Body of pancreas (tissue), 4 donors: ENCODE results near the gene PPM1A. TPM values are rescaled to one million over a fixed set of nuclear protein-coding genes. Genes with fewer than 3 reads are reported as not detected.
A peak's percentile ranks its signal among the peaks of the same experiment; 100 is the strongest.

ENCODE experiments used
- ATAC-seq: fragments of 150-250 bp; one replicate; pipeline ENCODE4 v1.9.1; 2016
- DNase-seq, 4 donors: peaks; one replicate each; pipeline ENCODE4 v3.0.0-alpha.2; 2019
- H3K27ac ChIP-seq, 4 donors: fragments of 200-600 bp; sonication (generic); 1 replicate in 3 of 4; 2 replicates in 1 of 4; pipeline versions ENCODE4 v1.5.1 to v1.6.1; 2016 to 2019; ENCODE audit warnings: mild to moderate bottlenecking in 1 of 4, mixed read lengths in 1 of 4, moderate library complexity in 1 of 4
- H3K27me3 ChIP-seq, 2 donors: fragments of 200-600 bp; sonication (generic); one replicate each; pipeline ENCODE4 v1.6.0; 2016; ENCODE audit warnings: mild to moderate bottlenecking in 1 of 2
- H3K36me3 ChIP-seq, 2 donors: fragments of 200-600 bp; sonication (generic); replicated peaks in 1 of 2; 2 replicates each; pipeline ENCODE4 v1.5.1; 2016; ENCODE audit warnings: low read depth in 2 of 2; ENCODE audit not compliant: insufficient read depth in 1 of 2
- H3K4me1 ChIP-seq: fragments of 200-600 bp; sonication (generic); one replicate; pipeline ENCODE4 v1.6.0; 2016
- H3K4me3 ChIP-seq, 2 donors: fragments of 200-600 bp; sonication (generic); 1 replicate in 1 of 2; 2 replicates in 1 of 2; pipeline ENCODE4 v1.5.1; 2016 to 2019
- H3K9me3 ChIP-seq, 3 donors: fragments of 200-600 bp; sonication (generic); 1 replicate in 2 of 3; 2 replicates in 1 of 3; pipeline ENCODE4 v1.5.1; 2016
- POLR2A ChIP-seq, 3 donors: fragments of 450-650 bp; IDR thresholded peaks; one replicate each; pipeline ENCODE4 v1.6.1; 2016; ENCODE audit warnings: antibody characterized with exemption in 3 of 3, mild to moderate bottlenecking in 2 of 3
- WGBS, 2 donors: methylation state at CpG; one replicate each; pipeline ENCODE4 v1.1.5; 2017; 5-methylcytosine and 5-hydroxymethylcytosine counted together
- intact Hi-C: fragments of 100-400 bp; cut with DNase I; formaldehyde crosslinking; loops from one replicate; pipeline ENCODE4 v1.15.1; 2023
- total RNA-seq, 2 donors: library from RNA; depleted of rRNA; stranded (reverse); fragments of >200 nt; gene quantifications; one replicate each; pipeline ENCODE4 v1.1.0, GENCODE V29; 2016
- TF ChIP-seq, protein P1 (sequence below), 7 experiments: fragments of 450-650 bp in 4 of 7; fragments of 200-600 bp in 3 of 7; sonication (generic) in 3 of 7; IDR thresholded peaks; one replicate each; pipeline ENCODE4 v1.5.1; 2016 to 2019; ENCODE audit warnings: antibody characterized with exemption in 7 of 7

Gene PPM1A
- total RNA-seq, 2 donors from 2014 or later, result 12.5 to 24.1 TPM

DNA sequence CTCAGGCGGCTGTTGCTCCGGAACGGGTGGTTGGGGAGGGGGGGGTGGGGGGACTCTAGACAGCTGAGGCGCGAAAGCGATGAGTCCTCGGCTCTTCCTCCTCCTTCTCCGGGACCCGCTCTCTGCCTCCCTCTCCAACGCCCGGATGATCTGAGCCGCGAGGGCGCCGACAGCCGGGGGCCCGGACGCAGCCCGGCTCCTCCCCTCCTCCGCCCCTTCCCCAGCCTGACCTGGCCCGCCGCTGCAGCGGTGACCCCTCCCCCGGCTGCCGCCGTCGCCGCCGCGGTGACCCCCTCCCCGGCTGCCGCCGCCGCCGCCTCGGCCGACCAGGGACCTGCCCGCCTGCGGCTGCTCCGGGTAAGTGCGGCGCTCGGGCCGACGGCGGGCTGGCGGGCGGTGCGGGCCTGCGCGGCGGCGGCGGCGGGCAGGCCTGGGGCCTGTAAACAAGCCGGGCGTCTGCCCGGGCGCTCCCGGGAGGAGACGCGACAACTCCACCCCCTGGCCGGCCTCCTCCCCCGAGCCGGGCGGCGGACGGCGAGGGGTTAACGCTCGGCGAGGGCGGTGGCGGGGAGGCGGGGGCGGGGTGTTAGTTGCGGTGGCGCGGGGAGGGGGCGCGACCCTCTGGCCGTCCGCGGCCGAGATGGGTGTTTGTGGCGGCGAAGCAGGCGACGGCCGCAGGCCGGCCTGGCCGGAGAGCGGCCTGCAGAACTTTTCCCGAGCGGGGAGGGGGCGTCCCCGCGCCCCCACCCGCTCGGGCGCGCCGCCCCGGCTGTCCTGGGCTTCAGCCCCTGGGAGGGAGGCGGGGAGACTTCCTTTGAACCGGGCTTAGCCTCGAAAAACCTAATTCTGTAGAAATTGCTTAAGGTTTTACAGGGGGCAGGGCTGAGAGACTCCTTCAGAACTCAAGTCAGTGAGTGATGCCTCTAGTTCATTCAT, 568 bp downstream of the PPM1A start:
- intact Hi-C loops, result no loop called here
- ATAC-seq (peak; percentile 55), DNase-seq (peak; percentile 71 to 78 (median 76))
- H3K4me3 ChIP-seq, result peak overlapping the region; percentile 49 to 56
- no peak for TF ChIP-seq POLR2A (IDR thresholded peaks at IDR 0.05)
- TF ChIP-seq, protein P1, sequence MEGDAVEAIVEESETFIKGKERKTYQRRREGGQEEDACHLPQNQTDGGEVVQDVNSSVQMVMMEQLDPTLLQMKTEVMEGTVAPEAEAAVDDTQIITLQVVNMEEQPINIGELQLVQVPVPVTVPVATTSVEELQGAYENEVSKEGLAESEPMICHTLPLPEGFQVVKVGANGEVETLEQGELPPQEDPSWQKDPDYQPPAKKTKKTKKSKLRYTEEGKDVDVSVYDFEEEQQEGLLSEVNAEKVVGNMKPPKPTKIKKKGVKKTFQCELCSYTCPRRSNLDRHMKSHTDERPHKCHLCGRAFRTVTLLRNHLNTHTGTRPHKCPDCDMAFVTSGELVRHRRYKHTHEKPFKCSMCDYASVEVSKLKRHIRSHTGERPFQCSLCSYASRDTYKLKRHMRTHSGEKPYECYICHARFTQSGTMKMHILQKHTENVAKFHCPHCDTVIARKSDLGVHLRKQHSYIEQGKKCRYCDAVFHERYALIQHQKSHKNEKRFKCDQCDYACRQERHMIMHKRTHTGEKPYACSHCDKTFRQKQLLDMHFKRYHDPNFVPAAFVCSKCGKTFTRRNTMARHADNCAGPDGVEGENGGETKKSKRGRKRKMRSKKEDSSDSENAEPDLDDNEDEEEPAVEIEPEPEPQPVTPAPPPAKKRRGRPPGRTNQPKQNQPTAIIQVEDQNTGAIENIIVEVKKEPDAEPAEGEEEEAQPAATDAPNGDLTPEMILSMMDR (IDR thresholded peaks at IDR 0.05), result peak in 1 of 7 experiments; percentile 21
- peak overlapping the region; percentile 100 for H3K27ac ChIP-seq
- no peaks in the 10 kb centered on the region for H3K27me3 ChIP-seq
- H3K4me1 ChIP-seq, result peaks cover 55% of the 10 kb centered on the region
- 0 to 1% methylated on average over 21 to 90 of the region's 107 CpGs for WGBS, 2 donors
- no peaks in the 10 kb centered on the region for H3K36me3 ChIP-seq
- H3K9me3 ChIP-seq, result no peaks in the 10 kb centered on the region

DNA sequence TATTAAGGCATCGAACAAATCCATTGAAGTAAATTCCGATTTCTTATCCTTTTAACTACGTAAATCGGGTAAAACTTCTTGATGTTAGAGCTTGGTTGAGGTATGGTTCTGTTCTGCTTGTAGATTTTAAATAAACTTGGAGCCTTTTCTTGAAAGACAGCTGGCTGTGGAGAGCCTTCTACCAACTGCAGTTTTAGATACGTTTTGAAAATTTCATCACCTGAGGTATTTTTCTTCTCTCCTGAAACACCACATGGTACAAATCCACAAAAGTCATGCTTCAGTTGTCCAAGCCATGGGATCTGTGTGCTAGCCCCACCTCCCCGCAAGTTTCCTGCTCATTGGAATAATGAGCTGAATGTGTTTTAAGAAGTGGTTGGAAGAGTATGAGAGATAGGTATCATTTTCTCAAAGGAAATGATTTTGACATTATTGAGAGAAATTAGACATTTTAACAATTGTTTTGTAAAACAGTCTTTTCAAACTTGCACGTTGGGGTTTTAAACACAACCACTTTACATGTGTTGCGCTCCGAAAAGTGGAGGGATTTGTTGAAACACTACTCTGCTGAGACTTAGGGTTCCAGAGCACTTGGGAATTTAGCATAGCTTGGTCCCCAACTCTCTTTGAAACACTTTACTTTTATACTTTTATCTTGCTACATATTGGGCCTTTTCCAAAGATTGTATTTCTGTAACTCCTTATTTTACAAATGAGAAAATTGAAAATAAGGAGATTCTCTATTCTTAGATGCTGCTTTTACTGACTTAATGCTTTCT, 1.4 kb downstream of the PPM1A start:
- Histone ChIP-seq H3K27me3 (no peaks in the 10 kb centered on the region), H3K9me3 (no peaks in the 10 kb centered on the region), H3K4me1 (peaks cover 58% of the 10 kb centered on the region), H3K4me3 (peak overlapping the region; percentile 49 to 55), H3K36me3 (no peaks in the 10 kb centered on the region), H3K27ac (peak overlapping the region in 3 of 4 donors; percentile 100)
- ATAC-seq, result no peak
- intact Hi-C loops, result no loop called here
- TF ChIP-seq, protein P1 (IDR thresholded peaks at IDR 0.05), result no peak
- TF ChIP-seq POLR2A (IDR thresholded peaks at IDR 0.05), result no peak
- DNase-seq, result peak in 2 of 4 donors; percentile 22 to 37
- WGBS, 2 donors, result 11% methylated on average over 9 of the region's 9 CpGs

DNA sequence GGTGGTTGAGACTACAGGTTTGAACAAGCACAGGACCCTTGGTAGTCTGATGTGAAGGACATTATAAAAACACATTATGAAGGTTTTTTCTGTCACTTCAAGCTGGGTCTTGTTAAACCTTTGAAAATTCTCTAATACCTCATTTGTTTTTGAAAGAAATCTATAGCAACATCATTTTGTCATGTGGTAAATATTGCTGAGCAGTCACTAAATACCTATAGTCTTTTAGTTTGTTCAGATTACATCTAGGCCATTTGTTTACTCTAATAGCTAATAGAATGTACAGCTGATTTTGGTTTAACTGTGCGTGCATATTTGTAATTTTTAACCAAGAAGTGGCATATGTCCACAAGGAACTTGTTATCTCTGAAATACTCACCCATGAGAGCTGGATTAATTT, 2.9 kb downstream of the PPM1A start:
- WGBS, 2 donors, result 12 to 13% methylated on average over 1 of the region's 1 CpG
- Histone ChIP-seq H3K4me1 (peaks cover 65% of the 10 kb centered on the region), H3K36me3 (no peaks in the 10 kb centered on the region), H3K4me3 (peak overlapping the region in 1 of 2 donors; percentile 1), H3K27me3 (no peaks in the 10 kb centered on the region), H3K9me3 (no peaks in the 10 kb centered on the region), H3K27ac (no peak overlapping the region)
- ATAC-seq (no peak), DNase-seq (no peak)
- intact Hi-C loops, result no loop called here
- TF ChIP-seq POLR2A (IDR thresholded peaks at IDR 0.05), result no peak
- TF ChIP-seq, protein P1 (IDR thresholded peaks at IDR 0.05), result no peak

DNA sequence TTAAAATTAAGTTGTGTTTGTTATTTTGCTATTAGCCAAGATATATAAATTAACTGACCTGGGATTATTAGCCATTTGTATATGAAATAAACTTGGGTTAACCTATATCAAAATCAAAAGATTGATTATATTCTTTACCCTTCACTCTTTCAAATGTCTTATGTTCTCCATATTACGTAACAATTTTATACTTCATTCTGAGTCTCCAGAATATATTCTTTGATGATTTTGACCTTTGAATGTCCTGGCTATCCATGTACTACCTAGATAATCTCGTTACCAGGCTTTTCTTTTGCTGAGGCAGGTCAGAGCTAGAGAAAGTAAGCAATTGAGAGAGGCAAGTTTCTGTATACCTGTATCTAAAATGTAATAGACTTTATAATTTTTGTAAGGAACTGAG, 3.6 kb downstream of the PPM1A start:
- intact Hi-C loops, result no loop called here
- no peaks in the 10 kb centered on the region for H3K36me3 ChIP-seq
- 59% methylated on average over 2 of the region's 2 CpGs for WGBS, 2 donors
- H3K27me3 ChIP-seq, result no peaks in the 10 kb centered on the region
- TF ChIP-seq, protein P1 (IDR thresholded peaks at IDR 0.05), result no peak
- no peak for TF ChIP-seq POLR2A (IDR thresholded peaks at IDR 0.05)
- H3K9me3 ChIP-seq, result no peaks in the 10 kb centered on the region
- ATAC-seq, result no peak
- no peak overlapping the region for H3K4me3 ChIP-seq
- peaks cover 59% of the 10 kb centered on the region for H3K4me1 ChIP-seq
- DNase-seq, result no peak
- no peak overlapping the region for H3K27ac ChIP-seq
